Upper lobe of left lung (tissue), 4 donors: Measurements from ENCODE around the gene PTGDR2.

Experiments used
- POLR2A ChIP-seq, 4 donors: fragments of 450-650 bp; IDR thresholded peaks; one replicate each; pipeline ENCODE4 v1.5.1; 2016 to 2017; ENCODE audit warnings: antibody characterized with exemption in 4 of 4, mild to moderate bottlenecking in 2 of 4
- POLR2AphosphoS5 ChIP-seq, 2 donors: sonication (generic); formaldehyde crosslinking; IDR thresholded peaks; one replicate each; pipeline ENCODE4 v1.5.1; 2017; ENCODE audit warnings: antibody characterized with exemption in 2 of 2
- TF ChIP-seq, protein P1 (sequence below), 6 experiments: fragments of 450-650 bp in 4 of 6; fragments of 200-600 bp in 2 of 6; sonication (generic) in 2 of 6; IDR thresholded peaks; one replicate each; pipeline ENCODE4 v1.5.1; 2016 to 2019; ENCODE audit warnings: antibody characterized with exemption in 6 of 6

DNA sequence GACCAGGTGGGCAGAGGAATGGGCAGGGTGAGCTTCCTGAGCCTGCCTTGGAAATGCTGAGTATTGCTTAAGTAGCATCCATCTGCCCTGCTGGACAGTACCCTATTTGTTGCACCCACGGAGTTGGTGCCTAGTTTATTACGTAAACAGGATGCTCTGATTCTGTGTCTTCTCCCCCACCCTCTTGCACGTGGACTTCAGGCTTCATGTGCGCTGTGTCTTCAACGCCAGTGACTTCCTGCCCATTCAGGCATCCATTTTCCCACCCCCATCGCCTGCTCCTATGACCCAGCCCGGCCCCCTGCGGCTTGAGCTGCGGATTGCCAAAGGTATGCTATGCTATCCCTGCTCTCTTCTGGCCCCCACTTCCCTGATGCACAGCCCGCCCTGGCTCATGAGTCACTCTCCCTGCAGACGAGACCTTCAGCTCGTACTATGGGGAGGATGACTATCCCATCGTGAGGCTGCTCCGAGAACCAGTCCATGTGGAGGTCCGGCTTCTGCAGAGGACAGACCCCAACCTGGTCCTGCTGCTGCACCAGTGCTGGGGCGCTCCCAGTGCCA is 17.3 kb upstream of the PTGDR2 start:
- TF ChIP-seq, protein P1, sequence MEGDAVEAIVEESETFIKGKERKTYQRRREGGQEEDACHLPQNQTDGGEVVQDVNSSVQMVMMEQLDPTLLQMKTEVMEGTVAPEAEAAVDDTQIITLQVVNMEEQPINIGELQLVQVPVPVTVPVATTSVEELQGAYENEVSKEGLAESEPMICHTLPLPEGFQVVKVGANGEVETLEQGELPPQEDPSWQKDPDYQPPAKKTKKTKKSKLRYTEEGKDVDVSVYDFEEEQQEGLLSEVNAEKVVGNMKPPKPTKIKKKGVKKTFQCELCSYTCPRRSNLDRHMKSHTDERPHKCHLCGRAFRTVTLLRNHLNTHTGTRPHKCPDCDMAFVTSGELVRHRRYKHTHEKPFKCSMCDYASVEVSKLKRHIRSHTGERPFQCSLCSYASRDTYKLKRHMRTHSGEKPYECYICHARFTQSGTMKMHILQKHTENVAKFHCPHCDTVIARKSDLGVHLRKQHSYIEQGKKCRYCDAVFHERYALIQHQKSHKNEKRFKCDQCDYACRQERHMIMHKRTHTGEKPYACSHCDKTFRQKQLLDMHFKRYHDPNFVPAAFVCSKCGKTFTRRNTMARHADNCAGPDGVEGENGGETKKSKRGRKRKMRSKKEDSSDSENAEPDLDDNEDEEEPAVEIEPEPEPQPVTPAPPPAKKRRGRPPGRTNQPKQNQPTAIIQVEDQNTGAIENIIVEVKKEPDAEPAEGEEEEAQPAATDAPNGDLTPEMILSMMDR (IDR thresholded peaks at IDR 0.05), result no peak
- TF ChIP-seq POLR2A (IDR thresholded peaks at IDR 0.05), result no peak
- TF ChIP-seq POLR2AphosphoS5 (IDR thresholded peaks at IDR 0.05), result no peak
